ENCODE results near the gene TCEANC2.
"Not testable (repeated sequence)": the region's sequence is repeated elsewhere in the genome, so short reads cannot be mapped to it uniquely, and the experiment has no call there.

The TCEANC2 gene

GRCh38 chr1:54028306-54029251 lies 24.8 kb upstream of the TCEANC2 start:
- no peak for DNase-seq

- DNase-seq, result no peak
These were observed 15.9 kb upstream of the TCEANC2 start for GRCh38 chr1:54037476-54037875.

GRCh38 chr1:54041806-54042205 lies 11.6 kb upstream of the TCEANC2 start:
- DNase-seq, result no peak

- DNase-seq, result no peak
These were observed 7.9 kb upstream of the TCEANC2 start for GRCh38 chr1:54045496-54045895.

GRCh38 chr1:54046671-54047383 lies 6.6 kb upstream of the TCEANC2 start:
- DNase-seq, result no peak

GRCh38 chr1:54047384-54048305 lies 5.8 kb upstream of the TCEANC2 start:
- DNase-seq, result no peak

- DNase-seq, result not testable (repeated sequence)
These were observed 3.0 kb upstream of the TCEANC2 start for GRCh38 chr1:54050435-54050834.

GRCh38 chr1:54051933-54052430 lies 1.4 kb upstream of the TCEANC2 start:
- DNase-seq, result no peak

GRCh38 chr1:54052431-54052933 lies 926 bp upstream of the TCEANC2 start:
- peak; percentile 50 for DNase-seq

- no peak for DNase-seq
These were observed 483 bp downstream of the TCEANC2 start for GRCh38 chr1:54053745-54054437.

- DNase-seq, result no peak
These were observed 986 bp downstream of the TCEANC2 start for GRCh38 chr1:54054438-54054749.

GRCh38 chr1:54064299-54064698 lies 10.9 kb downstream of the TCEANC2 start:
- no peak for DNase-seq

- DNase-seq, result no peak
These were observed 16.4 kb downstream of the TCEANC2 start for GRCh38 chr1:54069791-54070170.

- DNase-seq, result peak; percentile 74
These were observed 16.9 kb downstream of the TCEANC2 start for GRCh38 chr1:54070171-54070837.

- no peak for DNase-seq
These were observed 24.0 kb downstream of the TCEANC2 start for GRCh38 chr1:54077359-54077758.

GRCh38 chr1:54080598-54081049 lies 27.2 kb downstream of the TCEANC2 start:
- DNase-seq, result no peak

- peak; percentile 47 for DNase-seq
These were observed 28.2 kb downstream of the TCEANC2 start for GRCh38 chr1:54081306-54082270.

GRCh38 chr1:54084794-54085193 lies 31.4 kb downstream of the TCEANC2 start:
- no peak for DNase-seq

- DNase-seq, result no peak
These were observed 33.3 kb downstream of the TCEANC2 start for GRCh38 chr1:54086754-54087153.

GRCh38 chr1:54088385-54088784 lies 35.0 kb downstream of the TCEANC2 start:
- no peak for DNase-seq
